K562 (cell line): ENCODE data around the gene TMEM167A. TPM values are rescaled to one million over a fixed set of nuclear protein-coding genes. Genes with fewer than 3 reads are reported as not detected.

Experiments
- BDP1 ChIP-seq: IDR thresholded peaks from 3 replicates; pipeline ENCODE4 v1.6.1; 2011; ENCODE audit not compliant: insufficient read length, insufficient read depth
- E2F6 ChIP-seq, 2 experiments: IDR thresholded peaks; 2 replicates each; pipeline ENCODE4 v1.6.1; 2011; ENCODE audit warnings: borderline replicate concordance in 1 of 2, control low read depth in 1 of 2, low read depth in 1 of 2, low read length in 1 of 2, mild to moderate bottlenecking in 1 of 2, mixed read lengths in 1 of 2, moderate library complexity in 1 of 2; ENCODE audit not compliant: insufficient read depth in 1 of 2, insufficient read length in 1 of 2, poor library complexity in 1 of 2, severe bottlenecking in 1 of 2; ENCODE audit errors: extremely low read depth in 1 of 2
- FOXP1 ChIP-seq: sonication (generic); formaldehyde crosslinking; IDR thresholded peaks from 2 replicates; pipeline ENCODE4 v1.8.0; 2022; ENCODE audit warnings: mild to moderate bottlenecking, missing genetic modification reagents
- FOXP4 ChIP-seq: sonication (generic); formaldehyde crosslinking; IDR thresholded peaks from 2 replicates; pipeline ENCODE4 v1.8.0; 2022; ENCODE audit warnings: mild to moderate bottlenecking, missing genetic modification reagents, borderline replicate concordance
- ILF3 ChIP-seq: fragments of 450-650 bp; IDR thresholded peaks from 2 replicates; pipeline ENCODE4 v1.6.1; 2018; ENCODE audit warnings: antibody characterized with exemption, mild to moderate bottlenecking, moderate library complexity, borderline replicate concordance
- KAT8 ChIP-seq: fragments of 450-650 bp; IDR thresholded peaks from 2 replicates; pipeline ENCODE4 v1.6.1; 2016; ENCODE audit warnings: low read depth, mild to moderate bottlenecking
- MIER1 ChIP-seq: fragments of 450-650 bp; IDR thresholded peaks from 2 replicates; pipeline ENCODE4 v1.6.1; 2016; ENCODE audit warnings: antibody characterized with exemption, mild to moderate bottlenecking, low read depth
- MLX ChIP-seq, 2 experiments: fragments of 450-650 bp in 1 of 2; sonication (generic) in 1 of 2; formaldehyde crosslinking; conservative IDR thresholded peaks; 2 replicates each; pipeline versions ENCODE4 v1.4.0 to v1.8.1; 2020 to 2022; ENCODE audit warnings: mild to moderate bottlenecking in 1 of 2, missing genetic modification reagents in 1 of 2
- MTF1 ChIP-seq: fragments of 250-450 bp; sonication (Bioruptor Pico); IDR thresholded peaks from 2 replicates; pipeline ENCODE4 v1.9.0; 2021; ENCODE audit warnings: moderate library complexity, mild to moderate bottlenecking, inconsistent platforms, borderline replicate concordance
- MYNN ChIP-seq, 2 experiments: sonication (generic); formaldehyde crosslinking in 1 of 2; IDR thresholded peaks; 2 replicates each; pipeline versions ENCODE4 v1.5.0 to v1.6.1; 2016 to 2020; ENCODE audit warnings: antibody characterized with exemption in 1 of 2, missing genetic modification reagents in 1 of 2
- NFXL1 ChIP-seq: fragments of 450-650 bp; formaldehyde crosslinking; IDR thresholded peaks from 2 replicates; pipeline ENCODE4 v1.4.0; 2021; ENCODE audit warnings: mild to moderate bottlenecking
- PHB2 ChIP-seq: fragments of 450-650 bp; IDR thresholded peaks from 2 replicates; pipeline ENCODE4 v1.6.1; 2017; ENCODE audit warnings: low read depth
- PURB ChIP-seq: sonication (generic); formaldehyde crosslinking; IDR thresholded peaks from 2 replicates; pipeline ENCODE4 v1.9.0; 2021; ENCODE audit warnings: low read depth, mild to moderate bottlenecking, missing genetic modification reagents
- SAFB ChIP-seq: fragments of 200-400 bp; formaldehyde crosslinking; IDR thresholded peaks from 2 replicates; pipeline ENCODE4 v1.6.1; 2017; ENCODE audit warnings: low read depth, low read length, borderline replicate concordance
- SRSF9 ChIP-seq: fragments of 200-400 bp; formaldehyde crosslinking; IDR thresholded peaks from 2 replicates; pipeline ENCODE4 v1.6.1; 2017; ENCODE audit warnings: low read depth, low read length, borderline replicate concordance
- TAL1 ChIP-seq: fragments of 450-650 bp; IDR thresholded peaks from 2 replicates; pipeline ENCODE4 v1.6.1; 2016; ENCODE audit warnings: mild to moderate bottlenecking
- TFAM ChIP-seq: fragments of 250-450 bp; sonication (Bioruptor Pico); conservative IDR thresholded peaks from 2 replicates; pipeline ENCODE4 v1.5.0; 2021; ENCODE audit warnings: mild to moderate bottlenecking, moderate library complexity
- ZBTB33 ChIP-seq: sonication (generic); formaldehyde crosslinking; IDR thresholded peaks from 2 replicates; pipeline ENCODE4 v1.8.1; 2023; ENCODE audit warnings: mild to moderate bottlenecking, missing genetic modification reagents
- ZC3H4 ChIP-seq: sonication (generic); formaldehyde crosslinking; IDR thresholded peaks from 2 replicates; pipeline ENCODE4 v1.9.0; 2021; ENCODE audit warnings: missing genetic modification reagents, borderline replicate concordance
- ZFP30 ChIP-seq: fragments of 250-450 bp; sonication (Bioruptor Pico); IDR thresholded peaks from 2 replicates; pipeline ENCODE4 v1.8.0; 2022; ENCODE audit warnings: moderate library complexity, mild to moderate bottlenecking, inconsistent platforms, borderline replicate concordance
- ZNF12 ChIP-seq: sonication (generic); formaldehyde crosslinking; IDR thresholded peaks from 2 replicates; pipeline ENCODE4 v1.4.0; 2020; ENCODE audit warnings: mild to moderate bottlenecking, missing genetic modification reagents
- ZNF668 ChIP-seq: fragments of 250-450 bp; sonication (Bioruptor Pico); IDR thresholded peaks from 2 replicates; pipeline ENCODE4 v1.8.0; 2022; ENCODE audit warnings: mild to moderate bottlenecking, inconsistent platforms
- polyA plus RNA-seq, 8 experiments: library from polyadenylated mRNA; depleted of rRNA in 4 of 8; stranded (reverse) in 5 of 8; unstranded in 3 of 8; fragments of >200 nt; fragmentation: Nextera tagmentation in 2 of 8; fragmentation: Illumina TruSeq in 1 of 8; extraction: Ambion mirVana in 2 of 8; extraction: Trizol in 1 of 8; gene quantifications; 2 replicates each; pipeline versions ENCODE4 v1.2.1 to v1.2.3, GENCODE V29; 2011 to 2014; ENCODE audit warnings: inconsistent platforms in 1 of 8, missing spikeins in 1 of 8
- total RNA-seq, 7 experiments: library from RNA; depleted of rRNA in 6 of 7; stranded (reverse); fragments of >200 nt in 6 of 7; fragmentation: Illumina TruSeq in 2 of 7; extraction: Trizol in 2 of 7; gene quantifications; 2 replicates each; pipeline versions ENCODE4 v1.2.1 to v1.2.3, GENCODE V29; 2011 to 2021; ENCODE audit warnings: low replicate concordance in 1 of 7

The TMEM167A gene
- total and polyA plus RNA-seq, 9 of the 15 experiments (the other 6 are each of a cell fraction or from before 2014, with no cell fraction given): 35.3 to 458 (median 110) TPM

- TF ChIP-seq TAL1 (no peak), ZNF668 (CRISPR knock-in tag) (no peak), ZBTB33 (CRISPR knock-in tag) (no peak), NFXL1 (peak; percentile 23; the same call in 1 of the 2 replicates), BDP1 (no peak), ILF3 (no peak), MIER1 (no peak), SRSF9 (no peak), TFAM (no peak), FOXP4 (CRISPR knock-in tag) (no peak), MTF1 (CRISPR knock-in tag) (no peak), KAT8 (no peak), ZC3H4 (no peak), PURB (CRISPR knock-in tag) (no peak), ZNF12 (CRISPR knock-in tag) (no peak), FOXP1 (no peak), MYNN (IDR thresholded peaks at IDR 0.05) (no peak), MYNN (CRISPR knock-in tag; IDR thresholded peaks at IDR 0.05) (no peak), PHB2 (no peak), E2F6 (IDR thresholded peaks at IDR 0.05; ENCODE audit: borderline replicate concordance in 1 of 2, extremely low read depth in 1 of 2, insufficient read depth in 1 of 2, insufficient read length in 1 of 2, low read depth in 1 of 2, low read length in 1 of 2, poor library complexity in 1 of 2, severe bottlenecking in 1 of 2) (no peak), MLX (CRISPR knock-in tag; conservative IDR thresholded peaks at IDR 0.05) (no peak), ZFP30 (CRISPR knock-in tag) (no peak), SAFB (no peak)
Observed at GRCh38 chr5:83076742-83077661, at the start of gene TMEM167A, which contains the start of gene XRCC4 (continued).
